Erythroblast (primary cell): Measurements from ENCODE around the gene SLC25A34.

ENCODE experiments used
- GATA1 ChIP-seq: IDR thresholded peaks from 2 replicates; pipeline ENCODE4 v1.6.1; 2011; ENCODE audit warnings: low read depth, mild to moderate bottlenecking, control low read depth, low read length, moderate library complexity
- POLR2A ChIP-seq: IDR thresholded peaks from 2 replicates; pipeline ENCODE4 v1.6.1; 2011; ENCODE audit warnings: mild to moderate bottlenecking, low read length

DNA sequence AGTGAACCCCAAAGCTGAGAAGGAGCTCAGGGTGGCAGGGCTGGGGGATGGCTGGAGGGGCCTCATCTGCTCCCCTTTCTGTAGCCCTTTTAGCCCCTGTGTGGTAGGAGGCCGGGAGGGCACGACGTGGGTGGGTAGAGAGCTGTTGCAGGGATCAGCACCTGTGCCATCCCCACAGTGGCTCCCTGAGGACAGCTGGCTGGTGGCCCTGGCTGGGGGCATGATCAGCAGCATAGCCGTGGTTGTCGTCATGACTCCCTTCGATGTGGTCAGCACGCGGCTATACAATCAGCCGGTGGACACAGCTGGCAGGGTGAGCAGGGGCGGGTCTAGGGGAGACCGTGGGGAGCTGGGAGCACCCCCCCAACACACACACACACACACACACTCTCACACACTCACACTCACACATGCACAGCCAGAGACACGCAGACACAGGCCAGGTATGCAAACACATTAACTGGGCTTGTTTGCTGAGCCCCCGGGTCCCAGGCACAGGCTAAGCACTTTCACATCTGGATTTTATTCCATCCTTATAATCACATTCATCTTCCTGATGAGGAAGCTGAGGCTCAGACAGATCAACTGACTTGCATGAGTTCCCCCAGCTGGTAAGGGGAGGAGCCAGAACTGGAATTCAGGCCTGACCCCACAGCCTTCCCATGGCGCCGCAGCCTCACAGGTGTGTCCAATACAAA is 2.5 kb downstream of the SLC25A34 start:
- TF ChIP-seq POLR2A (no peak), GATA1 (no peak)
